Hepatocyte (in vitro differentiated cells): ENCODE data around the gene IKBKE. TPM values are rescaled to one million over a fixed set of nuclear protein-coding genes. Genes with fewer than 3 reads are reported as not detected.

Source experiments
- DNase-seq: peaks from one replicate; pipeline ENCODE4 v3.0.0-alpha.2; 2016; ENCODE audit warnings: low spot score
- H2AFZ ChIP-seq: fragments of 200-600 bp; sonication (generic); 2 replicates; pipeline ENCODE4 v1.6.0; 2016; ENCODE audit warnings: antibody characterized with exemption, mild to moderate bottlenecking
- H3K27ac ChIP-seq: fragments of 200-600 bp; sonication (generic); 2 replicates; pipeline ENCODE4 v1.5.1; 2016; ENCODE audit warnings: mild to moderate bottlenecking
- H3K27me3 ChIP-seq: fragments of 200-600 bp; sonication (generic); 2 replicates; pipeline ENCODE4 v1.6.1; 2016
- H3K36me3 ChIP-seq: fragments of 200-600 bp; sonication (generic); replicated peaks from 2 replicates; pipeline ENCODE4 v1.5.1; 2016; ENCODE audit warnings: low read depth; ENCODE audit not compliant: insufficient read depth
- H3K4me1 ChIP-seq: fragments of 200-600 bp; sonication (generic); 2 replicates; pipeline ENCODE4 v1.5.1; 2016; ENCODE audit warnings: mild to moderate bottlenecking, moderate library complexity; ENCODE audit not compliant: insufficient read depth
- H3K4me2 ChIP-seq: fragments of 200-600 bp; sonication (generic); 2 replicates; pipeline ENCODE4 v1.6.0; 2016
- H3K4me3 ChIP-seq: fragments of 200-600 bp; sonication (generic); 2 replicates; pipeline ENCODE4 v1.5.1; 2016; ENCODE audit warnings: mild to moderate bottlenecking
- H3K79me2 ChIP-seq: fragments of 200-600 bp; sonication (generic); 2 replicates; pipeline ENCODE4 v1.6.0; 2017; ENCODE audit warnings: mild to moderate bottlenecking
- H3K9me2 ChIP-seq: fragments of 200-600 bp; sonication (generic); replicated peaks from 2 replicates; pipeline ENCODE4 v1.6.0; 2017; ENCODE audit warnings: mild to moderate bottlenecking; ENCODE audit not compliant: insufficient read depth
- H3K9me3 ChIP-seq: fragments of 200-600 bp; sonication (generic); 2 replicates; pipeline ENCODE4 v1.5.1; 2016; ENCODE audit warnings: low read depth, mild to moderate bottlenecking
- H4K20me1 ChIP-seq: fragments of 200-600 bp; sonication (generic); 2 replicates; pipeline ENCODE4 v1.6.0; 2016; ENCODE audit warnings: mild to moderate bottlenecking; ENCODE audit not compliant: insufficient read depth, poor library complexity, severe bottlenecking
- CTCF ChIP-seq: fragments of 200-600 bp; sonication (generic); IDR thresholded peaks from 2 replicates; pipeline ENCODE4 v1.5.1; 2016; ENCODE audit warnings: antibody characterized with exemption, mild to moderate bottlenecking; ENCODE audit not compliant: poor library complexity
- EZH2 ChIP-seq: fragments of 200-600 bp; sonication (generic); IDR thresholded peaks from 2 replicates; pipeline ENCODE4 v1.6.1; 2016; ENCODE audit warnings: antibody characterized with exemption, mild to moderate bottlenecking, borderline replicate concordance
- EZH2phosphoT487 ChIP-seq: fragments of 200-600 bp; sonication (generic); IDR thresholded peaks from one replicate; pipeline ENCODE4 v1.6.1; 2018; ENCODE audit warnings: antibody characterized with exemption, mild to moderate bottlenecking, low read depth, moderate library complexity; ENCODE audit not compliant: unreplicated experiment, severe bottlenecking
- WGBS: methylation state at CpG from one replicate; pipeline ENCODE4 v1.1.6; 2016; ENCODE audit warnings: low lambda C conversion rate; ENCODE audit errors: missing lambda C conversion rate; 5-methylcytosine and 5-hydroxymethylcytosine counted together
- polyA plus RNA-seq: library from polyadenylated mRNA; unstranded; fragments of >200 nt; fragmentation: Nextera tagmentation; extraction: Ambion mirVana; gene quantifications from 2 replicates; pipeline ENCODE4 v1.2.1, GENCODE V29; 2016
- total RNA-seq: library from RNA; depleted of rRNA; stranded (reverse); fragments of >200 nt; gene quantifications from 2 replicates; pipeline ENCODE4 v1.2.3, GENCODE V29; 2014

IKBKE gene
- total and polyA plus RNA-seq, 2 experiments from 2014 or later, result 5.9 to 6.4 TPM

DNA sequence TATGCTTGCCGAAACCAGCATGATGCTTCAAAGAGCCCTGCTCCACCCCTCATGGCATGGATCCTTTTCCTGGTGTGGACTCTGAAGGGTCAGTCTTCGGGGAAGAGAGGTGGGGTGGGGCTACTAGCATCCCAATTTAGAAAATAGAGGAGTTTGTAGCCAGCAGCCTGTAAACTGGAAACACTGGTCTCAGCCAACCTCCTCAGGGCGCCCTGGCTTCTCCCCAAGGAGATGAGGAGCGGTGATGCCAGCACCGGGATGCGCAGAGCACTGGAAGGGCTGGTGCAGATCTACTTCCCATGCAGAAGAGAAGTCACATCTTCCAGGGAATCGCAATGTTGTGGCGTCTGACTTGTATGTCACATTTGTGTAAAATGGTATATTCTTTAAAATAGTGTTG lies 6.4 kb upstream of the IKBKE start:
- DNase-seq, result no peak
- Histone ChIP-seq H4K20me1 (no peaks in the 10 kb centered on the region), H3K9me3 (no peaks in the 10 kb centered on the region), H3K4me3 (no peak overlapping the region), H3K27me3 (no peaks in the 10 kb centered on the region), H2AFZ (no peak overlapping the region), H3K9me2 (no peaks in the 10 kb centered on the region), H3K4me1 (no peaks in the 10 kb centered on the region), H3K4me2 (no peak overlapping the region), H3K79me2 (no peaks in the 10 kb centered on the region), H3K36me3 (no peaks in the 10 kb centered on the region), H3K27ac (no peak overlapping the region)
- no peak for TF ChIP-seq CTCF
- TF ChIP-seq EZH2, result no peak
- no peak for TF ChIP-seq EZH2phosphoT487
- 97% methylated on average over 8 of the region's 8 CpGs for WGBS

GRCh38 chr1:206464456-206464964 lies 5.8 kb upstream of the IKBKE start:
- Histone ChIP-seq H3K4me3 (no peak overlapping the region), H4K20me1 (no peaks in the 10 kb centered on the region), H2AFZ (no peak overlapping the region), H3K4me1 (peaks cover 4% of the 10 kb centered on the region), H3K27ac (no peak overlapping the region), H3K4me2 (no peak overlapping the region), H3K9me3 (no peaks in the 10 kb centered on the region), H3K9me2 (no peaks in the 10 kb centered on the region), H3K36me3 (no peaks in the 10 kb centered on the region), H3K79me2 (no peaks in the 10 kb centered on the region), H3K27me3 (no peaks in the 10 kb centered on the region)
- peak; percentile 48 for DNase-seq
- WGBS, result 91% methylated on average over 4 of the region's 4 CpGs
- TF ChIP-seq EZH2 (no peak), CTCF (no peak), EZH2phosphoT487 (no peak)

- no peak for DNase-seq
- Histone ChIP-seq H2AFZ (no peak overlapping the region), H4K20me1 (no peaks in the 10 kb centered on the region), H3K4me2 (no peak overlapping the region), H3K79me2 (no peaks in the 10 kb centered on the region), H3K27me3 (no peaks in the 10 kb centered on the region), H3K36me3 (no peaks in the 10 kb centered on the region), H3K9me2 (no peaks in the 10 kb centered on the region), H3K4me3 (no peak overlapping the region), H3K27ac (no peak overlapping the region), H3K4me1 (peaks cover 11% of the 10 kb centered on the region), H3K9me3 (no peaks in the 10 kb centered on the region)
- TF ChIP-seq CTCF, result no peak
- no peak for TF ChIP-seq EZH2
- TF ChIP-seq EZH2phosphoT487, result no peak
- 91% methylated on average over 2 of the region's 2 CpGs for WGBS
Observed at GRCh38 chr1:206465951-206466350, 4.3 kb upstream of the IKBKE start.
